Esophagus muscularis mucosa (tissue), 3 donors: Measurements from ENCODE around the gene LYPLAL1.

Experiments
- CTCF ChIP-seq, 3 experiments: fragments of 200-600 bp in 2 of 3; fragments of 450-650 bp in 1 of 3; sonication (generic) in 2 of 3; IDR thresholded peaks; one replicate each; pipeline ENCODE4 v1.5.1; 2017 to 2019; ENCODE audit warnings: antibody characterized with exemption in 3 of 3, mild to moderate bottlenecking in 2 of 3, moderate library complexity in 1 of 3
- POLR2A ChIP-seq: fragments of 450-650 bp; IDR thresholded peaks from one replicate; pipeline ENCODE4 v1.6.1; 2017; ENCODE audit warnings: antibody characterized with exemption, moderate library complexity, mild to moderate bottlenecking, low read depth
- POLR2AphosphoS5 ChIP-seq, 2 donors: sonication (generic); formaldehyde crosslinking; IDR thresholded peaks; one replicate each; pipeline ENCODE4 v1.6.1; 2017; ENCODE audit warnings: antibody characterized with exemption in 2 of 2

- TF ChIP-seq CTCF (IDR thresholded peaks at IDR 0.05), result no peak
- no peak for TF ChIP-seq POLR2A
- no peak for TF ChIP-seq POLR2AphosphoS5 (IDR thresholded peaks at IDR 0.05)
These were observed 63.4 kb downstream of the LYPLAL1 start for GRCh38 chr1:219236933-219237610.
